ENCODE measurements around the gene PRMT3.

- TF ChIP-seq CTCF (IDR thresholded peaks at IDR 0.05) = no peak
- no peak for TF ChIP-seq POLR2A (IDR thresholded peaks at IDR 0.05)
These were observed 25.0 kb upstream of the PRMT3 start for GRCh38 chr11:20362481-20362880.
